Activated CD4-positive, alpha-beta T cell treated with anti-CD3 and anti-CD28 coated beads, Interleukin-2, amount 10 ng/mL, durations not matched to agents 24 days and 14 days (primary cell): ENCODE measurements around the gene FPGS. TPM values are rescaled to one million over a fixed set of nuclear protein-coding genes. Genes with fewer than 3 reads are reported as not detected.

Experiments
- DNase-seq: peaks from one replicate; pipeline ENCODE4 v3.0.0; 2022
- H3K27ac Mint-ChIP-seq: one replicate; pipeline ENCODE4 v1.8.0; 2022; ENCODE audit warnings: mild to moderate bottlenecking, mixed read lengths
- H3K27me3 Mint-ChIP-seq: one replicate; pipeline ENCODE4 v1.8.0; 2022; ENCODE audit warnings: mixed read lengths
- H3K36me3 Mint-ChIP-seq: one replicate; pipeline ENCODE4 v1.8.0; 2022; ENCODE audit warnings: low read depth, mild to moderate bottlenecking, mixed read lengths
- H3K4me1 Mint-ChIP-seq: one replicate; pipeline ENCODE4 v1.8.0; 2021; ENCODE audit warnings: mixed read lengths
- H3K4me3 Mint-ChIP-seq: one replicate; pipeline ENCODE4 v1.8.0; 2022; ENCODE audit warnings: mild to moderate bottlenecking, moderate library complexity, mixed read lengths
- H3K9me3 Mint-ChIP-seq: one replicate; pipeline ENCODE4 v1.8.0; 2021; ENCODE audit warnings: mixed read lengths
- intact Hi-C: fragments of 100-400 bp; cut with micrococcal nuclease; formaldehyde crosslinking; loops from one replicate; pipeline ENCODE4 v1.15.1; 2023
- total RNA-seq: library from RNA; stranded (reverse); gene quantifications from 2 replicates; pipeline ENCODE4 v1.2.3, GENCODE V29; 2022

FPGS gene
- total RNA-seq, 1 donor from 2014 or later: 126 TPM

DNA sequence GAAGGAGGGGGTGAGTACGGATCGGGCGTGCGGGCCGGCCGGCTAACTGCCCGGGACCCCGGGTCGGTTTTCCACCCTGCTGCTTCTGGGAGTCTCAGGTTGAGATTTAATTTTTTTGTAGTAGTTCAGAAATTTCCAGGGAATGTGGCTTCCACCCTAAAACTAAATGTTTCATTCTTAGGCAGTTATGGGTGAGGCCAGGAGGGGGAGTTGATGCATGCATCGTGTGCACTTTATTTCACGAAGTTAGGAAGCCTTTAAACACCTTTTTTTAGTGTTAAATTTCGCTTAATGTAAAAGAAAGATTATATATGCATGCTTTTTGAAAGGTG lies 15.9 kb upstream of the FPGS start:
- no peaks in the 10 kb centered on the region for H3K9me3 Mint-ChIP-seq
- peaks cover 54% of the 10 kb centered on the region for H3K4me1 Mint-ChIP-seq
- intact Hi-C loops: loop anchor here (1.0 to 10.0 kb wide), 5 partner anchors 16 to 278 kb away; partner anchors contain the start of genes FPGS, NAIF1, SLC25A25 and ST6GALNAC4
- H3K27ac Mint-ChIP-seq: peak overlapping the region; percentile 90
- H3K36me3 Mint-ChIP-seq: peaks cover 43% of the 10 kb centered on the region
- H3K27me3 Mint-ChIP-seq: no peaks in the 10 kb centered on the region
- DNase-seq: no peak
- peak overlapping the region; percentile 99 for H3K4me3 Mint-ChIP-seq

DNA sequence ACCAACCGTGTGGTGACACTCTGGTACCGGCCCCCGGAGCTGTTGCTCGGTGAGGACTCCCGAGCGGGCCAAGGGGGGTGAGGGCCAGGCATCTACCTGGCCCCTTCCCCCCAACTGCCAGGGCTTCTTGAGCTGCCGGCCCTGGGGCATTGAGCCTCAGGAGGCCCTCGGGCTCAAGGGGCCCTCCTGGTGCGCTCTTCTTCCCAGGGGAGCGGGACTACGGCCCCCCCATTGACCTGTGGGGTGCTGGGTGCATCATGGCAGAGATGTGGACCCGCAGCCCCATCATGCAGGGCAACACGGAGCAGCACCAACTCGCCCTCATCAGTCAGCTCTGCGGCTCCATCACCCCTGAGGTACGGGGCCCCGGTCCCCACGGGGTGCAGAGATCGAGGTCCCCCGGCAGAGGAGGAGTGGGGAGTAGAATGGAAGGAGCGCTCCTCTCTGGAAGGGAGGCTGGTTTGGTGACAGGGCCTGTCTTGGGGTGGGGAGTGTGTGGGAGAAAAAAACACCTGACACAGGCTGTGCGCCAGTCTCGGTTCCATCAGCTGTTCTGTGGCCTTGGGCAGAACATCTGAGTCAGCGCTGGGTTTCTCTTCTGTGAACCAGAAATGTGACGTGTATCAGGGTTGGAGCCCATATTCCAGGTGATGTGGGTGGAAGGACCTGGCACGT lies 14.2 kb upstream of the FPGS start:
- Mint-ChIP-seq H3K9me3 (no peaks in the 10 kb centered on the region), H3K27me3 (no peaks in the 10 kb centered on the region), H3K4me3 (peak overlapping the region; percentile 55), H3K36me3 (peaks cover 54% of the 10 kb centered on the region), H3K4me1 (peaks cover 41% of the 10 kb centered on the region), H3K27ac (peak overlapping the region; percentile 76)
- intact Hi-C loops: loop anchor here (5.0 to 10.0 kb wide), 4 partner anchors 79 to 276 kb away; partner anchors contain the start of genes NAIF1, SLC25A25 and ST6GALNAC4
- DNase-seq: peak; percentile 70

DNA sequence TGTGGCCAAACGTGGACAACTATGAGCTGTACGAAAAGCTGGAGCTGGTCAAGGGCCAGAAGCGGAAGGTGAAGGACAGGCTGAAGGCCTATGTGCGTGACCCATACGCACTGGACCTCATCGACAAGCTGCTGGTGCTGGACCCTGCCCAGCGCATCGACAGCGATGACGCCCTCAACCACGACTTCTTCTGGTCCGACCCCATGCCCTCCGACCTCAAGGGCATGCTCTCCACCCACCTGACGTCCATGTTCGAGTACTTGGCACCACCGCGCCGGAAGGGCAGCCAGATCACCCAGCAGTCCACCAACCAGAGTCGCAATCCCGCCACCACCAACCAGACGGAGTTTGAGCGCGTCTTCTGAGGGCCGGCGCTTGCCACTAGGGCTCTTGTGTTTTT lies 13.5 kb upstream of the FPGS start:
- intact Hi-C loops: loop anchor here (5.0 to 10.0 kb wide), 4 partner anchors 78 to 276 kb away; partner anchors contain the start of genes NAIF1, SLC25A25 and ST6GALNAC4
- H3K4me1 Mint-ChIP-seq: peaks cover 35% of the 10 kb centered on the region
- peak overlapping the region; percentile 76 for H3K27ac Mint-ChIP-seq
- peaks cover 54% of the 10 kb centered on the region for H3K36me3 Mint-ChIP-seq
- H3K9me3 Mint-ChIP-seq: no peaks in the 10 kb centered on the region
- DNase-seq: no peak
- no peaks in the 10 kb centered on the region for H3K27me3 Mint-ChIP-seq
- no peak overlapping the region for H3K4me3 Mint-ChIP-seq

DNA sequence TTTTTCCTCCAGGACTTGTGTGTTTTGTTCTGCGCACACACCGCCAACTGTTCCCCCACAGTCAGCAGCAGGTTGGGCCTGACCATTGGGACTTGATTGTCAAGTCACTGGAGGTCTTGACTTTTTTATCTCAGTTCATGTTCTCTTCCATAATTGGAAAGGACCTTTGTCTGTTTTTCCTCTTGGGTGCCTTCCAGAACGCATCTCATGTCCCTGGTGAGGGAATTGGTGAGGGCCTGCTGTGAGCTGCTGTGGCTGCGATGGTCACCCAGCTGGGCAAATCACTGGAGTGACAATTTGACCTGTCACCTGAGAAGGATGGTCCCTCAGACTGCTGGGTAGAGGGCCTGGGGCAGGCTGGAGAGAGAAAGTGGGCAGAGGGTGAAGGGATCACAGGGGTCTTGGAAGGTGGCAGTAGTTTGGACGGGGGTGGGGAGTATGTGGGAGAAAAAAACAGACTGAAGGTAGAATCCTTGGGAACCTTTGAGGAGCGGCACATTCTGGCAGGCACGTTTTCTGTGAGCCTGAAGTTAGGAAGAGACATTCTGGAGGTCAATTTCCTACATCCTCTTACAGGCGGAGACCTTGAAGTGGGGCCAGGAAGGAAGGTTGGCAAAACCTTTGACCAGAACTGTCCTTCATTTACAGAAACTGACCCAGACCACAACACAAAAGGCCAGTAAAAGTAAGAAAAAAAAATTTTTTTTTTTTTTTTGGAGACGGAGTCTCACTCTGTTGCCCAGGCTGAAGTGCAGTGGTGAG lies 12.4 kb upstream of the FPGS start:
- no peak for DNase-seq
- Mint-ChIP-seq H3K27ac (peak overlapping the region; percentile 54), H3K9me3 (no peaks in the 10 kb centered on the region), H3K27me3 (no peaks in the 10 kb centered on the region), H3K4me3 (no peak overlapping the region), H3K4me1 (peaks cover 28% of the 10 kb centered on the region), H3K36me3 (peaks cover 54% of the 10 kb centered on the region)
- intact Hi-C loops: no loop called here

DNA sequence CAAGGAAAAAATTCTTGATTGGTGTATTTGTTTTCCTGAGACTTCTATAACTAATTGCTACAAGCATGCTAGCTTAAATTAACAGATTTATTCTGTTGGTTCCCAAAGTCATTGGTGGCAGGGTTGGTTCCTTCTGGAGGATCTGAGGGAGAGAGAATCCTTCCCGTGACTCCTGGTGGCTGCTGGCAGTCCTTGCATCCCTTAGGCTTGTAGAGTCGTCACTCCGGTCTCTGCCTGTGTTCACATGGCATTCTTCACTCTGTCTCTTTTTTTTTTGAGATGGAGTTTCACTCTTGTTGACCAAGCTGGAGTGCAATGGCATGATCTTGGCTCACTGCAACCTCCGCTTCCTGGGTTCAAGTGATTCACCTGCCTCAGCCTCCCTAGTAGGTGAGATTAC lies 11.6 kb upstream of the FPGS start:
- DNase-seq: no peak
- no peak overlapping the region for H3K4me3 Mint-ChIP-seq
- no peaks in the 10 kb centered on the region for H3K27me3 Mint-ChIP-seq
- peaks cover 54% of the 10 kb centered on the region for H3K36me3 Mint-ChIP-seq
- intact Hi-C loops: no loop called here
- H3K27ac Mint-ChIP-seq: peak overlapping the region; percentile 29
- H3K9me3 Mint-ChIP-seq: no peaks in the 10 kb centered on the region
- peaks cover 30% of the 10 kb centered on the region for H3K4me1 Mint-ChIP-seq

DNA sequence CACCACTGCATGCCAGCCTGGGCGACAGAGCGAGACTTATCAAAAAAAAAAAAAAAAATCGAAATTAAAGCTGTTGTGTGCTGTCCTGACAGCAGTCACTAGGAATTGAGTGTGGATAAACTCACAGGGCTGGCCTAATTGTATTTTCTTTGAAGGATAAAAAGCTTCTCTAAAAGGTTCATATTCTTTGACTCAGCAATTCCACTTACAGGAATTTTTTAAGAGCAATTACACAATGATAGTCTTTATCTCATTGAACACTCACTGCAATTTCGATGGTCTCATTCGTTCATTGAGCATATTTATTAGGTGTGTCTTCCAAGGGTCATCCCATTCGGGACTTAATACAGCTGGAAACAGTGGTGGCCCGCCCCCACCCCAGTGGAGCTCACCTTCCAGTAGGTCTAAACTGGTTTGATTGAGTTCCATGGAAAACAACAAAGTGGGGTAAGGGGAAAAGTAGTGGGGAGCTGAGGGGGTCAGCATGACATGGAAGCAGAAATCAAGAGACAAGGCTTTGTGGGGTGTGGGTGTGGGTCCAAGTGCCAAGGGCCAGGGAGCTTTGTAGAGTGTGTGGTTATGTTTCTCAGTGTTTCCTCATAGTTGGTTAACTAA lies 10.2 kb upstream of the FPGS start:
- Mint-ChIP-seq H3K4me1 (peaks cover 34% of the 10 kb centered on the region), H3K36me3 (peaks cover 46% of the 10 kb centered on the region), H3K4me3 (no peak overlapping the region), H3K27ac (peak overlapping the region; percentile 47), H3K9me3 (no peaks in the 10 kb centered on the region), H3K27me3 (no peaks in the 10 kb centered on the region)
- intact Hi-C loops: no loop called here
- DNase-seq: no peak

DNA sequence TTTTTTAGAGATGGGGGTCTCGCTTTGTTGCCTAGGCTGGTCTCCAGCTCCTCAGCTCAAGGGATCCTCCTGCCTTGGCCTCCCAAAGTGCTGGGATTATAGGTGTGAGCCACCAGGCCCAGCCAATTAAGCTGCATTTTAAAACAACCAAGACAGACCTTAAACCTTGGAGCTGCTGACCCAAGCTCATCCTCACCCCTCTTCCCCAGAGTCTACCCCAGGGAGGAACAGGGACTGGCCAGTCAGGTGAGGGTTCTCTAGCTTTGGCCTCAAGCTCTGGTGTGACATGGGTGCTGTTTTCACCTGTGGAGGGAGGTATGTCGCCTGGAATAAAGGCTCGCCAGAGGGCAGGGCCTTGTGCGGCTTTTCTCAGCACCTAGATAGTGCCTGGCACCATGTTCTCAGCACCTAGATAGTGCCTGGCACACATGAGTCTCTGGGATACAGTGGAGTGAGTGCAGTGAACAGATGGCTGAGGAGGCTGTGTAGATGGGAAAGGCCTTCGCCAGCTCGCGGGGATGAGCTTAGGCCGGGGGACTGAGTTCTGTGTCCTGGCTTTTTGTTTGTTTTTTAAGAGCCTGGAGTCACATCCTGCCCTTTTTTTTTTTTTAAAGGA lies 9.5 kb upstream of the FPGS start:
- H3K27ac Mint-ChIP-seq: no peak overlapping the region
- no peaks in the 10 kb centered on the region for H3K9me3 Mint-ChIP-seq
- DNase-seq: no peak
- H3K4me1 Mint-ChIP-seq: peaks cover 33% of the 10 kb centered on the region
- H3K36me3 Mint-ChIP-seq: peaks cover 42% of the 10 kb centered on the region
- no peaks in the 10 kb centered on the region for H3K27me3 Mint-ChIP-seq
- no peak overlapping the region for H3K4me3 Mint-ChIP-seq
- intact Hi-C loops: no loop called here

DNA sequence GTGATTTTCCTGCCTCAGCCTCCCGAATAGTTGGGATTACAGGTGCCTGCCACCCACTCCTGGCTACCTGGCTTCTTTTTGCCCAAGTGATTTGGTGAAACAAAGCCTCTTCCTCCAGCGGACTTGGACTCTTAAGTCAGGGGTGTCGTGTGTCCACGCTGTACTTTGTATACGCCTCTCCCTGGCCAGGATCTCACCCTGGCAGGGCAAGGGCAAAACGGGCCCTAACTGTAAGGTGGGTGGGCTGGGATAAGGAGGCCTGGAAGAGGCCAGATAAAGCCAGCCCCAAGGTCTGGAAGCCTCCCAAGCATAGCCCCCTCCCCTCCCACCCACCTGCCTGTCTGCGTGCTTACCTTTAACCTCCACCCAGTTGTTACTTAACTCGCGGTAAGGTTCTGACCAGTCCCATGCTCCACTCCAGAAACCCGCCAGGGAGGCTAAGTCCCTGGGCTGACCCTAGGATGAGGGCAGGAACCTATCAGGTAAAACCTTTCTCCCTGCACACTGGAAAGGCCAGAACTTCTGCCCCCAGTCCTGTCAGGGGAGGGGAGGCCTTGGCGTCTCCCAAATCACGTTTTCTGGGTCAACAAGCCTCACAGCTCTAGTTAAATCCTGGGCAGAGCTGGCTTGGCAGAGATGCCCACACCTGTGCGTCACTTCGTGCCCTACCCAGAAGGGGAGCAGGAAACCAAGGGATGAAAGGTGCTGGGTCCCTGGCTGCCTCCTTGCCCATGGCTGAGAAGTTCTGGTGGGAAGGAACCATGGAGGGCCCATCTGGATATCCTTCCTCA lies 8.5 kb upstream of the FPGS start:
- H3K36me3 Mint-ChIP-seq: peaks cover 33% of the 10 kb centered on the region
- no peaks in the 10 kb centered on the region for H3K9me3 Mint-ChIP-seq
- intact Hi-C loops: no loop called here
- H3K4me1 Mint-ChIP-seq: peaks cover 24% of the 10 kb centered on the region
- no peak overlapping the region for H3K4me3 Mint-ChIP-seq
- no peak overlapping the region for H3K27ac Mint-ChIP-seq
- no peak for DNase-seq
- H3K27me3 Mint-ChIP-seq: no peaks in the 10 kb centered on the region

DNA sequence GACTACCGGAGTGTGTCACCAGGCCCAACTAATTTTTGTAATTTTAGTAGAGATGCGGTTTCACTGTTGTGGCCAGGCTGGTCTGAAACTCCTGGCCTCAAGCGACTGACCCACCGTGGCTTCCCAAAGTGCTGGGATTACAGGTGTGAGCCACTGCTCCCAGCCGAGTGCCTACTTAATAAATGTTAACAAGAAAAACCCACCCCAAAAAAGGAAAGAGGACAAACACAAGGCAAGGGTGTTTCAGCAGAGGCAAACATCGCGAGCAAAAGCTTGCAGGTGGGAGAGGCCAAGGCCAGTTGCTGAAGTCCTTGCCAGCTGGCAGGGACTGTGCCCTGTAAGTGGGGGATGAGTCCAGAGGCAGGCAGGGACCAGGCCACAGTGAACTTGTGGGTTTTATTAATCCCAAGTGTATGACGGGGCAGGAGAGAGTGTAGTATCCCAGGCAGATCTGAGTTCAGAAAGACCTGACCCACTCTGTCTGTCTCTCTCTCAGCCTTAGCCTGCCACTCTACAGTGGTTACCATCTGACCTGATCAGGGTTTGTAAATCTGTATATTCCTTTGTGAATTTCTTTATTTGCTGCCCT lies 6.4 kb upstream of the FPGS start:
- peaks cover 25% of the 10 kb centered on the region for H3K4me1 Mint-ChIP-seq
- intact Hi-C loops: no loop called here
- no peak for DNase-seq
- no peaks in the 10 kb centered on the region for H3K9me3 Mint-ChIP-seq
- H3K27ac Mint-ChIP-seq: peak overlapping the region; percentile 88
- peak overlapping the region; percentile 70 for H3K4me3 Mint-ChIP-seq
- no peaks in the 10 kb centered on the region for H3K27me3 Mint-ChIP-seq
- H3K36me3 Mint-ChIP-seq: peaks cover 16% of the 10 kb centered on the region

DNA sequence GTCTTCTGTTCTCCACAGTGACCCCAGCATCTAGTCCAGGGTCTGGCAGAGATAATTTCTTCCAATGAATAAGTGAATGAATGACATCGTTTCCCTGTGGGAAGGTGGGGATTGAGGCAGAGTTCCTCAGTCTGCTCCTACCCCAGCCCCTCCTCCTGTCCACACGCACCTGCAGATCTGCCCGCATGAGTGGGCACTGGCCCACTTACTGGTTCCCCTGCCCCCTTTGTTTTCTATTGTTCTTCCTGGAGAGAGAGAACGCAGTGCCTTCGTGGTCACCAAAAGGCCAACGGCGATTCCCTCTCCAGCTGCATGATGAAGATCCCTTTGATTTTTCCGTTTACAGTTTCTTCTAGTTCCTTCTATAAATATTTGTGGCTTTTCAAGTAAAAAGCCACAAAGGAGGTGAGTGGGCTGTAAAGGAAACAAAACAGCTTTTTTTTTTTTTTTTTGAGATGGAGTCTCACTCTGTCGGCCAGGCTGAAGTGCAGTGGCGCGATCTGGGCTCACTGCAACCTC lies 5.8 kb upstream of the FPGS start:
- intact Hi-C loops: no loop called here
- peaks cover 14% of the 10 kb centered on the region for H3K36me3 Mint-ChIP-seq

DNA sequence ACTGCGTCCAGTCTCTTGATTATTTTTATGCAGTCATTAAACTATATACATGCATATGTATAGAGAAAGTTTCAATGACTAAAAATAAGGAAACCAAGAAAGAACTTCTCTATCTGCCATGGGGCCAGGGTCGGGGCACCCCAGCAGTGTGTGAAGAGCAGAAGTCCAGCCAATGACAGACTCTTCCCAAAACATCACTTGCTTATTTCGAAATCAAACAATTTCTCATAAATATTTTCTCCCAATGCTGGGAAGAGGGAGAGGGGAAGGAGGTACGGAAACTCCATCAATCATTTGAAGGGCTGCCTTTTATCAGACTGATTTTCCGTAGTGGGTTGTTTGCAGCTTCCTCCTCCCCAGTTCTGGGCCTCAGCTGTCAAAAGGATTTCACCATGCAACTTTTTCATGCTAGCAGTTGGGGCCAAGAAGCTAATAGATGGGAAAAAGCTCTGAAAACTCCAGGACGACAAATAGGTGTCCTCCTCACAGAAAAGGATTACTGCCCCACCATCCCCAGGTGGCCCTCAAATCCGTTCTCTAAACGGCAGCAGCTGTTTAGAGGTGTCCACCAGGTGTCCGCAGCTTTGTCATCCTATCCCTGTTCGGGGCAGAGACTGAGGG lies 617 bp upstream of the FPGS start:
- peaks cover 17% of the 10 kb centered on the region for H3K36me3 Mint-ChIP-seq
- H3K4me3 Mint-ChIP-seq: peak overlapping the region; percentile 99
- no peak for DNase-seq
- no peaks in the 10 kb centered on the region for H3K27me3 Mint-ChIP-seq
- peaks cover 31% of the 10 kb centered on the region for H3K4me1 Mint-ChIP-seq
- H3K9me3 Mint-ChIP-seq: no peaks in the 10 kb centered on the region
- intact Hi-C loops: loop anchor here (1.0 to 2.0 kb wide), 3 partner anchors 16 to 67 kb away; partner anchors contain the start of genes CDK9 and TOR2A
- peak overlapping the region; percentile 73 for H3K27ac Mint-ChIP-seq

More for the DNA sequence above, 5.8 kb upstream of the FPGS start:
- DNase-seq: no peak
- H3K27me3 Mint-ChIP-seq: no peaks in the 10 kb centered on the region
- H3K9me3 Mint-ChIP-seq: no peaks in the 10 kb centered on the region
- peaks cover 28% of the 10 kb centered on the region for H3K4me1 Mint-ChIP-seq
- H3K4me3 Mint-ChIP-seq: peak overlapping the region; percentile 70
- H3K27ac Mint-ChIP-seq: peak overlapping the region; percentile 88
